Measurements from ENCODE around the gene PLEKHA4. TPM values are rescaled to one million over a fixed set of nuclear protein-coding genes. Genes with fewer than 3 reads are reported as not detected.
"Not testable (repeated sequence)": the region's sequence is repeated elsewhere in the genome, so short reads cannot be mapped to it uniquely, and the experiment has no call there.

PLEKHA4 gene
- polyA plus RNA-seq (ENCODE audit: insufficient read length): 28.0 TPM

- no peak for DNase-seq (ENCODE audit: low read depth)
These were observed at the start of gene PLEKHA4 for GRCh38 chr19:48868114-48868886. Gene PLEKHA4 (minus strand): TSS chr19:48868617. CDS start chr19:48867620, 997 bp downstream.

GRCh38 chr19:48918071-48918470 is 49.7 kb upstream of the PLEKHA4 start:
- no peak for DNase-seq (ENCODE audit: low read depth)

GRCh38 chr19:48915757-48916156 is 47.3 kb upstream of the PLEKHA4 start:
- no peak for DNase-seq (ENCODE audit: low read depth)

GRCh38 chr19:48914181-48914580 is 45.8 kb upstream of the PLEKHA4 start:
- no peak for DNase-seq (ENCODE audit: low read depth)

GRCh38 chr19:48913114-48913889 is 44.9 kb upstream of the PLEKHA4 start:
- DNase-seq (ENCODE audit: low read depth): no peak

- no peak for DNase-seq (ENCODE audit: low read depth)
These were observed 42.4 kb upstream of the PLEKHA4 start for GRCh38 chr19:48910803-48911202.

GRCh38 chr19:48909424-48910077 is 41.1 kb upstream of the PLEKHA4 start:
- DNase-seq (ENCODE audit: low read depth): not testable (repeated sequence)

- DNase-seq (ENCODE audit: low read depth): no peak
These were observed 39.3 kb upstream of the PLEKHA4 start for GRCh38 chr19:48907671-48908070.

- DNase-seq (ENCODE audit: low read depth): no peak
These were observed 37.9 kb upstream of the PLEKHA4 start for GRCh38 chr19:48906324-48906723.

- no peak for DNase-seq (ENCODE audit: low read depth)
These were observed 37.2 kb upstream of the PLEKHA4 start for GRCh38 chr19:48905664-48906063.

- not testable (repeated sequence) for DNase-seq (ENCODE audit: low read depth)
These were observed 35.4 kb upstream of the PLEKHA4 start for GRCh38 chr19:48903788-48904187.

GRCh38 chr19:48902291-48902690 is 33.9 kb upstream of the PLEKHA4 start:
- DNase-seq (ENCODE audit: low read depth): not testable (repeated sequence)

- peak; percentile 16 for DNase-seq (ENCODE audit: low read depth)
These were observed 32.3 kb upstream of the PLEKHA4 start for GRCh38 chr19:48900477-48901406.

- peak; percentile 97 for DNase-seq (ENCODE audit: low read depth)
These were observed 31.5 kb upstream of the PLEKHA4 start, which contains the start of gene NUCB1 for GRCh38 chr19:48899781-48900476. Gene NUCB1 (plus strand): TSS chr19:48900312. CDS start chr19:48900797, 485 bp downstream.

- not testable (repeated sequence) for DNase-seq (ENCODE audit: low read depth)
These were observed 31.0 kb upstream of the PLEKHA4 start for GRCh38 chr19:48899386-48899749.

- no peak for DNase-seq (ENCODE audit: low read depth)
These were observed 28.8 kb upstream of the PLEKHA4 start for GRCh38 chr19:48897181-48897580.

GRCh38 chr19:48896191-48896720 is 27.8 kb upstream of the PLEKHA4 start:
- no peak for DNase-seq (ENCODE audit: low read depth)

GRCh38 chr19:48895226-48895625 is 26.8 kb upstream of the PLEKHA4 start:
- DNase-seq (ENCODE audit: low read depth): no peak

- DNase-seq (ENCODE audit: low read depth): no peak
These were observed 22.1 kb upstream of the PLEKHA4 start for GRCh38 chr19:48890551-48890950.

GRCh38 chr19:48889496-48889895 is 21.1 kb upstream of the PLEKHA4 start:
- not testable (repeated sequence) for DNase-seq (ENCODE audit: low read depth)

All from forelimb muscle (tissue), 1 donor.